ENCODE data around the gene CLEC5A. TPM values are rescaled to one million over a fixed set of nuclear protein-coding genes. Genes with fewer than 3 reads are reported as not detected.
"Not testable (repeated sequence)": the region's sequence is repeated elsewhere in the genome, so short reads cannot be mapped to it uniquely, and the experiment has no call there.

Gene CLEC5A
- total RNA-seq, 1 donor from 2014 or later, result not detected

GRCh38 chr7:141986923-141987322 lies 40.1 kb upstream of the CLEC5A start:
- FAIRE-seq, result no peak
- H3K4me3 Mint-ChIP-seq (ENCODE audit: unreplicated experiment), result no peak overlapping the region

GRCh38 chr7:141985926-141986325 lies 39.2 kb upstream of the CLEC5A start:
- not testable (repeated sequence) for H3K4me3 Mint-ChIP-seq (ENCODE audit: unreplicated experiment); H2AFZ ChIP-seq (ENCODE audit: low read depth, low read length); H3K27ac Mint-ChIP-seq (ENCODE audit: unreplicated experiment); H3K9me3 ChIP-seq (ENCODE audit: insufficient read depth, low read depth, low read length); H3K79me2 ChIP-seq (ENCODE audit: insufficient read depth, low read length); H3K36me3 ChIP-seq (ENCODE audit: insufficient read depth, low read length); H3K9ac ChIP-seq (ENCODE audit: low read length); FAIRE-seq; H3K27me3 ChIP-seq (ENCODE audit: insufficient read depth, low read length); H3K4me3 ChIP-seq (ENCODE audit: insufficient read depth, low read depth, low read length); H3K4me2 ChIP-seq (ENCODE audit: low read length); H3K27ac ChIP-seq (ENCODE audit: low read depth, low read length); H3K27me3 Mint-ChIP-seq (ENCODE audit: low read depth, unreplicated experiment); H3K36me3 Mint-ChIP-seq (ENCODE audit: low read depth, unreplicated experiment); H3K4me1 Mint-ChIP-seq (ENCODE audit: low read depth, unreplicated experiment); H3K9me3 Mint-ChIP-seq (ENCODE audit: unreplicated experiment); H3K4me1 ChIP-seq (ENCODE audit: insufficient read depth, low read length); DNase-seq (ENCODE audit: low read depth); H4K20me1 ChIP-seq (ENCODE audit: insufficient read depth, low read length)

More at GRCh38 chr7:141986923-141987322, 40.1 kb upstream of the CLEC5A start:
- no peak overlapping the region for H3K9ac ChIP-seq (ENCODE audit: low read length)
- no peaks in the 10 kb centered on the region for H3K27me3 ChIP-seq (ENCODE audit: insufficient read depth, low read length)
- H3K27ac Mint-ChIP-seq (ENCODE audit: unreplicated experiment), result no peak overlapping the region
- H3K4me3 ChIP-seq (ENCODE audit: insufficient read depth, low read depth, low read length), result no peak overlapping the region
- H3K9me3 Mint-ChIP-seq (ENCODE audit: unreplicated experiment), result no peaks in the 10 kb centered on the region
- H3K36me3 Mint-ChIP-seq (ENCODE audit: low read depth, unreplicated experiment), result no peaks in the 10 kb centered on the region
- no peak overlapping the region for H2AFZ ChIP-seq (ENCODE audit: low read depth, low read length)
- TF ChIP-seq CTCF (IDR thresholded peaks at IDR 0.05; ENCODE audit: insufficient read depth, low read depth, low read length) (no peak), EZH2 (IDR thresholded peaks at IDR 0.05; ENCODE audit: insufficient read depth, low read length) (no peak)
- no peak for DNase-seq (ENCODE audit: low read depth)
- H3K27me3 Mint-ChIP-seq (ENCODE audit: low read depth, unreplicated experiment), result peaks cover 3% of the 10 kb centered on the region
- no peak overlapping the region for H3K27ac ChIP-seq (ENCODE audit: low read depth, low read length)
- no peak overlapping the region for H3K4me2 ChIP-seq (ENCODE audit: low read length)
- no peaks in the 10 kb centered on the region for H3K9me3 ChIP-seq (ENCODE audit: insufficient read depth, low read depth, low read length)
- no peaks in the 10 kb centered on the region for H3K36me3 ChIP-seq (ENCODE audit: insufficient read depth, low read length)
- H4K20me1 ChIP-seq (ENCODE audit: insufficient read depth, low read length), result no peaks in the 10 kb centered on the region
- no peaks in the 10 kb centered on the region for H3K79me2 ChIP-seq (ENCODE audit: insufficient read depth, low read length)
- H3K4me1 Mint-ChIP-seq (ENCODE audit: low read depth, unreplicated experiment), result no peaks in the 10 kb centered on the region
- H3K4me1 ChIP-seq (ENCODE audit: insufficient read depth, low read length), result no peaks in the 10 kb centered on the region

- TF ChIP-seq CTCF (IDR thresholded peaks at IDR 0.05; ENCODE audit: insufficient read depth, low read depth, low read length), result no peak
- H3K27ac Mint-ChIP-seq (ENCODE audit: unreplicated experiment), result no peak overlapping the region
- no peak for FAIRE-seq
These were observed 32.8 kb upstream of the CLEC5A start for GRCh38 chr7:141979568-141979967.

More at GRCh38 chr7:141979568-141979967, 32.8 kb upstream of the CLEC5A start:
- Mint-ChIP-seq H3K4me1 (ENCODE audit: low read depth, unreplicated experiment) (no peaks in the 10 kb centered on the region), H3K4me3 (ENCODE audit: unreplicated experiment) (no peak overlapping the region), H3K9me3 (ENCODE audit: unreplicated experiment) (no peaks in the 10 kb centered on the region), H3K27me3 (ENCODE audit: low read depth, unreplicated experiment) (peaks cover 2% of the 10 kb centered on the region), H3K36me3 (ENCODE audit: low read depth, unreplicated experiment) (no peaks in the 10 kb centered on the region)
- no peaks in the 10 kb centered on the region for H3K4me1 ChIP-seq (ENCODE audit: insufficient read depth, low read length)
- no peaks in the 10 kb centered on the region for H3K79me2 ChIP-seq (ENCODE audit: insufficient read depth, low read length)
- no peaks in the 10 kb centered on the region for H3K36me3 ChIP-seq (ENCODE audit: insufficient read depth, low read length)
- H3K27ac ChIP-seq (ENCODE audit: low read depth, low read length), result no peak overlapping the region
- DNase-seq (ENCODE audit: low read depth), result no peak
- no peaks in the 10 kb centered on the region for H3K27me3 ChIP-seq (ENCODE audit: insufficient read depth, low read length)
- H4K20me1 ChIP-seq (ENCODE audit: insufficient read depth, low read length), result no peaks in the 10 kb centered on the region
- H3K9ac ChIP-seq (ENCODE audit: low read length), result no peak overlapping the region
- H3K4me2 ChIP-seq (ENCODE audit: low read length), result no peak overlapping the region
- H3K4me3 ChIP-seq (ENCODE audit: insufficient read depth, low read depth, low read length), result no peak overlapping the region
- H3K9me3 ChIP-seq (ENCODE audit: insufficient read depth, low read depth, low read length), result no peaks in the 10 kb centered on the region
- H2AFZ ChIP-seq (ENCODE audit: low read depth, low read length), result no peak overlapping the region

All from astrocyte (in vitro differentiated cells and primary cell).